Measurements from ENCODE around the gene ZBBX. TPM values are rescaled to one million over a fixed set of nuclear protein-coding genes. Genes with fewer than 3 reads are reported as not detected.

Gene ZBBX
- total and polyA plus RNA-seq, 4 donors, result not detected

GRCh38 chr3:167375478-167375877 lies 4.6 kb downstream of the ZBBX start:
- Histone ChIP-seq H3K9ac (ENCODE audit: low read depth in 1 of 2, low read length in 2 of 2) (no peak overlapping the region), H3K27me3 (ENCODE audit: control insufficient read depth in 4 of 4, insufficient read depth in 4 of 4, low read length in 3 of 4) (no peaks in the 10 kb centered on the region), H3K4me1 (ENCODE audit: control insufficient read depth in 4 of 4, insufficient read depth in 4 of 4, low read length in 3 of 4) (peaks cover 0 to 6% (median 4%) of the 10 kb centered on the region in 4 donors), H3K4me3 (ENCODE audit: low read depth in 1 of 3, low read length in 3 of 3) (no peak overlapping the region), H3K9me3 (ENCODE audit: control insufficient read depth in 4 of 4, low read length in 3 of 4) (no peaks in the 10 kb centered on the region), H3K36me3 (ENCODE audit: control insufficient read depth in 4 of 4, insufficient read depth in 3 of 4, low read depth in 1 of 4, low read length in 3 of 4) (no peaks in the 10 kb centered on the region), H3K27ac (ENCODE audit: low read depth in 1 of 2, low read length in 2 of 2) (no peak overlapping the region)
- TF ChIP-seq HNF4G (IDR thresholded peaks at IDR 0.05), result no peak
- TF ChIP-seq, protein P1, sequence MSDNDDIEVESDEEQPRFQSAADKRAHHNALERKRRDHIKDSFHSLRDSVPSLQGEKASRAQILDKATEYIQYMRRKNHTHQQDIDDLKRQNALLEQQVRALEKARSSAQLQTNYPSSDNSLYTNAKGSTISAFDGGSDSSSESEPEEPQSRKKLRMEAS (IDR thresholded peaks at IDR 0.05), result no peak
- TF ChIP-seq EGR1 (IDR thresholded peaks at IDR 0.05; ENCODE audit: low read depth in 2 of 2), result no peak
- TF ChIP-seq ZBTB33 (IDR thresholded peaks at IDR 0.05), result no peak
- no peak for TF ChIP-seq HNF4A (conservative IDR thresholded peaks at IDR 0.05)
- TF ChIP-seq TAF1 (conservative IDR thresholded peaks at IDR 0.05), result no peak
- no peak for TF ChIP-seq SP1 (IDR thresholded peaks at IDR 0.05)
- no peak for TF ChIP-seq JUND (IDR thresholded peaks at IDR 0.05)
- TF ChIP-seq, protein P2, sequence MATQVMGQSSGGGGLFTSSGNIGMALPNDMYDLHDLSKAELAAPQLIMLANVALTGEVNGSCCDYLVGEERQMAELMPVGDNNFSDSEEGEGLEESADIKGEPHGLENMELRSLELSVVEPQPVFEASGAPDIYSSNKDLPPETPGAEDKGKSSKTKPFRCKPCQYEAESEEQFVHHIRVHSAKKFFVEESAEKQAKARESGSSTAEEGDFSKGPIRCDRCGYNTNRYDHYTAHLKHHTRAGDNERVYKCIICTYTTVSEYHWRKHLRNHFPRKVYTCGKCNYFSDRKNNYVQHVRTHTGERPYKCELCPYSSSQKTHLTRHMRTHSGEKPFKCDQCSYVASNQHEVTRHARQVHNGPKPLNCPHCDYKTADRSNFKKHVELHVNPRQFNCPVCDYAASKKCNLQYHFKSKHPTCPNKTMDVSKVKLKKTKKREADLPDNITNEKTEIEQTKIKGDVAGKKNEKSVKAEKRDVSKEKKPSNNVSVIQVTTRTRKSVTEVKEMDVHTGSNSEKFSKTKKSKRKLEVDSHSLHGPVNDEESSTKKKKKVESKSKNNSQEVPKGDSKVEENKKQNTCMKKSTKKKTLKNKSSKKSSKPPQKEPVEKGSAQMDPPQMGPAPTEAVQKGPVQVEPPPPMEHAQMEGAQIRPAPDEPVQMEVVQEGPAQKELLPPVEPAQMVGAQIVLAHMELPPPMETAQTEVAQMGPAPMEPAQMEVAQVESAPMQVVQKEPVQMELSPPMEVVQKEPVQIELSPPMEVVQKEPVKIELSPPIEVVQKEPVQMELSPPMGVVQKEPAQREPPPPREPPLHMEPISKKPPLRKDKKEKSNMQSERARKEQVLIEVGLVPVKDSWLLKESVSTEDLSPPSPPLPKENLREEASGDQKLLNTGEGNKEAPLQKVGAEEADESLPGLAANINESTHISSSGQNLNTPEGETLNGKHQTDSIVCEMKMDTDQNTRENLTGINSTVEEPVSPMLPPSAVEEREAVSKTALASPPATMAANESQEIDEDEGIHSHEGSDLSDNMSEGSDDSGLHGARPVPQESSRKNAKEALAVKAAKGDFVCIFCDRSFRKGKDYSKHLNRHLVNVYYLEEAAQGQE (IDR thresholded peaks at IDR 0.05), result no peak
- TF ChIP-seq YY1 (IDR thresholded peaks at IDR 0.05), result no peak
- no peak for TF ChIP-seq RAD21 (IDR thresholded peaks at IDR 0.05)
- TF ChIP-seq ATF3 (IDR thresholded peaks at IDR 0.05), result no peak
- TF ChIP-seq GABPA (IDR thresholded peaks at IDR 0.05 in 1 of 2, conservative IDR thresholded peaks at IDR 0.05 in 1 of 2), result no peak
- TF ChIP-seq FOXA1 (IDR thresholded peaks at IDR 0.05), result no peak
- no peak for TF ChIP-seq FOXA2 (IDR thresholded peaks at IDR 0.05)
- TF ChIP-seq CTCF (IDR thresholded peaks at IDR 0.05; ENCODE audit: low read depth, low read length, missing input control), result no peak
- TF ChIP-seq RXRA (IDR thresholded peaks at IDR 0.05), result no peak
- whole genome bisulfite sequencing, result 97% methylated on average over 6 of the region's 6 CpGs
- DNase-seq (ENCODE audit: low spot score), result no peak

DNA sequence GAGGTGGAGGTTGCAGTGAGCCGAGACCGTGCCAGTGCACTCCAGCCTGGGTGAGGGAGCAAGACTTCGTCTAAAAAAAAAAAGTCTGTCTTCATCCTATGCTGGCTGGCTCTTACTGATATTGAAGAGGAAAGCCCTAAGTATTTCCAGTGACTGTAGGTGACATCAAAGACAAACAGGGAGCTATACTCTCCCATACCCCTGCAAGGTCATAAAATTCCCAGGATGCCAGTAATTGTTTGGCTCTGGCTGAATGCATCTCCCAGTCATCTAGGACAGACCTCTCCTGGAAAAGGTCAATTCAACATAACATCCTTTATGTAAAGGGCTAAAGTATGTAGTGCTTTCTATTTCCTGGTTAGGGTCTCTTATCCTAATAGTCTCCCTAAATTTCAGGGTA lies 8.0 kb downstream of the ZBBX start:
- Histone ChIP-seq H3K4me1 (ENCODE audit: control insufficient read depth in 4 of 4, insufficient read depth in 4 of 4, low read length in 3 of 4) (no peaks in the 10 kb centered on the region), H3K9ac (ENCODE audit: low read depth in 1 of 2, low read length in 2 of 2) (no peak overlapping the region), H3K36me3 (ENCODE audit: control insufficient read depth in 4 of 4, insufficient read depth in 3 of 4, low read depth in 1 of 4, low read length in 3 of 4) (no peaks in the 10 kb centered on the region), H3K27ac (ENCODE audit: low read depth in 1 of 2, low read length in 2 of 2) (no peak overlapping the region), H3K9me3 (ENCODE audit: control insufficient read depth in 4 of 4, low read length in 3 of 4) (no peaks in the 10 kb centered on the region), H3K4me3 (ENCODE audit: low read depth in 1 of 3, low read length in 3 of 3) (no peak overlapping the region), H3K27me3 (ENCODE audit: control insufficient read depth in 4 of 4, insufficient read depth in 4 of 4, low read length in 3 of 4) (no peaks in the 10 kb centered on the region)
- DNase-seq (ENCODE audit: low spot score), result no peak
- no peak for TF ChIP-seq HNF4A (conservative IDR thresholded peaks at IDR 0.05)
- WGBS, result 95% methylated on average over 3 of the region's 3 CpGs
